Stimulated activated CD4-positive, alpha-beta T cell treated with anti-CD3 and anti-CD28 coated beads, TNF-alpha, amount 100 ng/mL, for 24 hours (primary cell): ENCODE data around the gene RGS8.

ENCODE experiments used
- DNase-seq, 3 experiments: peaks; one replicate each; pipeline ENCODE4 v3.0.0-alpha.2; 2020; ENCODE audit warnings: low read depth in 3 of 3

Gene RGS8

GRCh38 chr1:182684116-182684828 is at the start of gene RGS8:
RGS8 (minus strand) TSS chr1:182684587; CDS start chr1:182669649, 14,938 bp downstream.
- DNase-seq: no peak

- DNase-seq: no peak
Measured at GRCh38 chr1:182731852-182732575, 47.6 kb upstream of the RGS8 start.

GRCh38 chr1:182726912-182727311 is 42.5 kb upstream of the RGS8 start:
- no peak for DNase-seq

- no peak for DNase-seq
Measured at GRCh38 chr1:182725259-182726255, 41.2 kb upstream of the RGS8 start.

GRCh38 chr1:182724215-182724614 is 39.8 kb upstream of the RGS8 start:
- no peak for DNase-seq

- no peak for DNase-seq
Measured at GRCh38 chr1:182723200-182723599, 38.8 kb upstream of the RGS8 start.

GRCh38 chr1:182721525-182721924 is 37.1 kb upstream of the RGS8 start:
- DNase-seq: no peak

GRCh38 chr1:182720463-182720862 is 36.1 kb upstream of the RGS8 start:
- DNase-seq: no peak

- no peak for DNase-seq
Measured at GRCh38 chr1:182719553-182719952, 35.2 kb upstream of the RGS8 start.

GRCh38 chr1:182718311-182718710 is 33.9 kb upstream of the RGS8 start:
- DNase-seq: no peak

- no peak for DNase-seq
Measured at GRCh38 chr1:182716740-182717720, 32.6 kb upstream of the RGS8 start.

- DNase-seq: no peak
Measured at GRCh38 chr1:182715531-182715930, 31.1 kb upstream of the RGS8 start.

- no peak for DNase-seq
Measured at GRCh38 chr1:182714546-182714945, 30.2 kb upstream of the RGS8 start.

- DNase-seq: no peak
Measured at GRCh38 chr1:182713939-182714338, 29.6 kb upstream of the RGS8 start.

GRCh38 chr1:182713492-182713891 is 29.1 kb upstream of the RGS8 start:
- no peak for DNase-seq

- no peak for DNase-seq
Measured at GRCh38 chr1:182709855-182710254, 25.5 kb upstream of the RGS8 start.

- no peak for DNase-seq
Measured at GRCh38 chr1:182709225-182709764, 24.9 kb upstream of the RGS8 start.

- no peak for DNase-seq
Measured at GRCh38 chr1:182707122-182707521, 22.7 kb upstream of the RGS8 start.

GRCh38 chr1:182704677-182705076 is 20.3 kb upstream of the RGS8 start:
- DNase-seq: no peak

GRCh38 chr1:182703539-182703938 is 19.2 kb upstream of the RGS8 start:
- no peak for DNase-seq
